ENCODE results near the gene DYNLRB1.

The DYNLRB1 gene

DNA sequence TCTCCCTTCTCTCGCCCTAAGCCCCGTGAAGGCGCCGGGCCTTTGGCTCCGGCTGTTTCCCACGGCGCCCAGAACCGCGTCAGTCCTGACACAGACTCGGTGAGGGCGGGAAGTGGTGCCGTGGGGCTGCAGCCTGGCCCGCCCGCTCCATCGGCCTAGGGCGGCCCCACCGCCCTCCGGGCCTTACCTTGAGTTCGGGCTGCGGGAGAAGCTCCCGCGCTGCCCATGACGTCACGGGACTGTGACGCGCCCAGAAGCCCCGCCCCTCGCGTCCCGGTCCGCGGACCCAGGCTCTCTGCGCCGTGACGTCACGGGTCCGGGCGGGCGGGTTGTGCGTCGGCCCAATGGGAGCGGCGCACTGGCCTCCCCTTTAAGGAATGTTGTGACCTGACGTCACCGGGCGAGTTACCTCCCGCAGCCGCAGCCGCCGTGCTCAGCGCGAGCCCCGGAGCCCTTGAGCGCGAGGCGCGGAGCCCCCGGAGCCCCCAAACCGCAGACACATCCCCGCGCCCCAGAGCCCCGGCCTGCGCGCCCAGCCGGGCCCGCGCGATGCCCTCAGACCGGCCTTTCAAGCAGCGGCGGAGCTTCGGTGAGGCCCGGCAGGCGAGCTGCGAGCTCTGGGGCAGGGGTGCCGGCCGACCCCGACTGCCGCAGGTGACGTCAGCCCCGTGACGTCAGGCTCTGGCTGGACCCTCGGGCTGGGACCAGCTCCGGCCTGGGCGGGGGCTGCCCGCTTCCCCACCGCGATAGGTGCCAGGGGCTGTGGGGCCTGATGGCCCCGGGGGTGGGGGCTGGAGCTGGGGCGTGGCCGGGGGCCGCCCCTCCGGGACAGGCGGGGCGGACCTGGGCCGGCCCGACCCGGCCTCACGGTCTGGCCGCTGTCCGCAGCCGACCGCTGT is 42.3 kb downstream of the DYNLRB1 start, which contains the start of gene MAP1LC3A:
MAP1LC3A (plus strand) TSS at position 399 of the 899 bp plus-strand sequence; CDS start at position 550, 151 bp downstream.
- peak; percentile 97 for DNase-seq (ENCODE audit: low read depth)

- DNase-seq (ENCODE audit: low read depth) = no peak
Measured at GRCh38 chr20:34559311-34560140, 43.3 kb downstream of the DYNLRB1 start.

- DNase-seq (ENCODE audit: low read depth) = no peak
Measured at GRCh38 chr20:34560141-34560523, 43.9 kb downstream of the DYNLRB1 start.

GRCh38 chr20:34560614-34561013 is 44.4 kb downstream of the DYNLRB1 start:
- no peak for DNase-seq (ENCODE audit: low read depth)

DNA sequence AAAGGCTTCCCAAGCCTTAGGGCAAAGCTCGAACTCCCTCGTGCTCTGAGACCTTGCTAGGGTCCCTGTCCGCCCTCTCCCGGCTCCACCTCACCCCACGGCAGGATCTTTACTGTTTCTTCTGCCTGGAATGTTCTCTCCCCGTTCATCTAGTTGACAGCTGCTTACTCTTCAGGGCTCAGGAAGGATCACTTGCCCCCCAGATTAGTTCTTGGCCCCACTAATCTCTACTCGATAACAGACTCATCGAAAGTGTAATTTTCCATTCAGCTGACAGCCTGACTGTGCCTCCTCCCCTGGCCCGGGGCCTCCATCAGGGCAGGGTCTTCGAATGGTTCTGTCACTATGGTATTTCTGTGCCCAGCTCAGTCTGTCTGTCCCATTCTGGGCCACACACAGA is 45.4 kb downstream of the DYNLRB1 start:
- DNase-seq (ENCODE audit: low read depth) = no peak

DNA sequence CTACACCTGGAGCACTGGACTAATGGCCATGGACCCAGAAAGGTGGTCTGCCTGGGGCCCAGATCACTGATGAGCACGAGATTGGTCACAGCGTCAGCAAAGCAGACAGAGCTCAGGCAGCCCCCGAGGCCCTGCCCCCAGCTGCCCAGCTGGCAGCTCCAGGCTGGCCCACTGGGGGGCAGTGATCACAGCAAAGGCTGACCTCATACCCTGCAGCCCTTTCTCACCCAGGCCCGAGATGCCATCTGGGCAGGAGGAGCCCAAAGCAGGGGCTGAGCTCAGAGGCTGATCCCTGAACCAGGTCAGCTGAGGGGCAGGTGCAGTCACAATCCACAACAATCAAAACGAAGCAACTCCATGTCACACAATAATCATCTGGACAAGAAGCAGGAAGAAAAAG is 46.4 kb downstream of the DYNLRB1 start:
- no peak for DNase-seq (ENCODE audit: low read depth)

- no peak for DNase-seq (ENCODE audit: low read depth)
Measured at GRCh38 chr20:34564833-34565232, 48.6 kb downstream of the DYNLRB1 start.

- no peak for DNase-seq (ENCODE audit: low read depth)
Measured at GRCh38 chr20:34566978-34567891, 51.0 kb downstream of the DYNLRB1 start.

GRCh38 chr20:34567892-34568865 is 52.0 kb downstream of the DYNLRB1 start:
- DNase-seq (ENCODE audit: low read depth) = no peak

DNA sequence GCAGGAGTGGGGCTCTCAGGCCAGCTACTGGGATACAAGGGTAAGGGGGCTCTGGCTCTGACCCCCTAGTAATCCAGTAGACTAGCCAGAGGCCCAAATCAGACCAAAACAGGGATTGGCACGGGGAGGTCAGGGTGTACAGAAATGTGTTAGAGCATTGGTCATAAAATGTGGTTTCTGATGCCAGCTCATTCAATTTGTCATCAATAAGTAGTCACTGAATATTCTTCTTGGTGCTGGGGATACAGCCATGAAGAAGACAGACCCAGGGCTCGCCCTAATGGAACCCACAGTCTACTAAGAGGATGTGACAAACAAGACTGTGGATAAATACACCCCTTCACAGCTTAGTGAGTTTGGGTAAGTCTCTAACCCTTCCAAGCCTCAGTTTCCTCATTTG is 53.4 kb downstream of the DYNLRB1 start:
- no peak for DNase-seq (ENCODE audit: low read depth)

DNA sequence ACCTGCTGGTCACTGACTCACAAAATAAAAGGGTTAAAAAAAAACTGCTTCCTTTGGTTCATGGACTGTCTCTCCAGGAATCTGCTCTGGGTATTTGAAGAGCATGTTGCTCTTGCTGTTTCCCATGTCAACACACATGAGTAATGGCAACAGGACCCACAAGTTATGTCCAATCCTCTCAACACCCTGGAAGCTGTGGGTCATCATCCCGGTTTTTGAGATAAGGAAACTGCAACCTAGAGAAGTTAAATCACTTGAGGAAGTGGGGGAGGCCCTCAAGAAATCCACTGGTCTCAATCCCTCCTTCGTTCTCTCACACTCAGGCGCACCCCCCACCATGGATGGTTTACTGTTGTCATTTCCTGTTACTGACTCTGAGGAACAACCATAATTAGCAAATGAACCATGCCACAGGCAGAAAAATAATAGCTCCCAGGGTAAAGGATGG is 54.7 kb downstream of the DYNLRB1 start:
- DNase-seq (ENCODE audit: low read depth) = peak; percentile 89

GRCh38 chr20:34571753-34572152 is 55.5 kb downstream of the DYNLRB1 start:
- DNase-seq (ENCODE audit: low read depth) = no peak

- DNase-seq (ENCODE audit: low read depth) = no peak
Measured at GRCh38 chr20:34573541-34574300, 57.5 kb downstream of the DYNLRB1 start.

DNA sequence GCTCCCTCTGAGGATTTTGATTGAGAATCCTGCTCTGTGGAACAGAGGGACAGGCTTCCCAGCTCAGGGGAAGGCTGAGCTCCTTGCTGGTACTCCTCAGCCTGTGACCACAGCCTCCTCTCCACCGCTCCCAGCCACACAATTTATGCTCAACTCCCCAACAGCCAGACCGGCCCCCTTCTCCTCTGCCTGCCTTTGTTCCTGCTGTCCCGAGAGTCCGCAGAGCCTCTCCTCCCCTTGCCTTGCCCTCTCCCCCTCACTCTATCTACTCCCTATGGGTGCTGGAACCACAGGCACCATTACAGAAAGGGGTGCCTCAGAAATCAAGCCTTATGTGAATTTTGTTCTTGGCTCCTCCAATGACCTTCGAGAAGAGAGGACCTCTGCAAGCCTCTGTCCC is 58.2 kb downstream of the DYNLRB1 start:
- DNase-seq (ENCODE audit: low read depth) = no peak

GRCh38 chr20:34574861-34575260 is 58.6 kb downstream of the DYNLRB1 start:
- DNase-seq (ENCODE audit: low read depth) = no peak

DNA sequence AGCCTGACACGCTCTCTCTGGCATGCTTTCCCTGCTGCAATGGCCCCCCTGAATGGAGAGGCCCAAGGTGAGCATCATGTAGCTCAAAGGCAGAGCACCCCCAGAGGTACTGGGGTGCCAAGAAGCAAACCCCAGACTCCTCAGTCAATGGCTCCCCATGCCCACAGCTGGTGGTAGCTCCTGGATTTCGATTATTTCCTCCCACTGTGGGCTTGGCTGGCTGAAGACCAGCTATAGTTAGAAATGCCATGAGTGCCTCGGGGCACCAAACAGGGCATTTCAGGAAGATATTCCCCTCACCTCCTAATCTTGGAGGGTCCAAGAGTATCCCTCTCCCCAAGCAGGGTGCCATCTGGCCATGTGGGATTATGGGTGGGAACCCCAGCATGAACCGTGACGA is 59.0 kb downstream of the DYNLRB1 start:
- DNase-seq (ENCODE audit: low read depth) = no peak

DNA sequence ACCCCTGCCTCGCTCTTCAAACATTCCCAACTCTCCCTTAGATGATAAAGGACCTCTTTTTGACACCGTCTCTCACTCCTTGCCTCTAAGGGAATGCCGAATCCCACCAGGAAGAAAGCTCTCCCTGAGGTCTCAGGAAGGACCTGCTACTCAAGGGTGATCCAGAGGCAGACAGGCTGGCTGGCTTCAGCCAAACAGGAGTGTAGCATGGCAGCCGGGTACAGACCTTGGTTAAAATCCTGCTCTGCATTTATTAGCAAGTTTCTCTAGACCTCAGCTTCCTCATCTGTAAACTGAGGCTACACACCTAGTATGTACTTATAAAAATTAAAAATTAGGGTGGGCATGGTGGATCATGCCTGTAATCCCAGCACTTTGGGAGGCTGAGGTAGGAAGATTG is 59.5 kb downstream of the DYNLRB1 start:
- DNase-seq (ENCODE audit: low read depth) = no peak

GRCh38 chr20:34577061-34577460 is 60.8 kb downstream of the DYNLRB1 start:
- DNase-seq (ENCODE audit: low read depth) = no peak

GRCh38 chr20:34578025-34578424 is 61.8 kb downstream of the DYNLRB1 start:
- DNase-seq (ENCODE audit: low read depth) = no peak

DNA sequence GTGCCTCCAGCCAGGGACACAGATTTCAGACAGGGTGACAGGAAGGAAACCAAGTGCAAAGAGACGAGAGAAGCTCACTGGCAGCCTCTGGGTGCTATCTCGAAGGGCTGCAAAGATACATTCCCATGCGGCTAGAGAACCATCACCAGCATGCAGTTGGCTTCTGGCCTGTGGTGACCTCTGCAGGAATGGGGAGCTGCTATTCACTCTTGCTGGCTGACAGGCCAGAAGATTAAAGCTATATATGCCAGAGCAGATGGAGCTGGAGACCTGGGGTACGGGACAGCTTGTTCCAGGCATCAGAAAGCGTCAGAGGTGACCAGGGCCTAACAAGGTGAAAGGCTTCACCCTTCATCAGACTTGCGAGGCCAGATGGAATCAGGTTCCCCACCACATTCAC is 62.3 kb downstream of the DYNLRB1 start:
- DNase-seq (ENCODE audit: low read depth) = no peak

Data from iris pigment epithelial cell (primary cell).